Astrocyte (in vitro differentiated cells and primary cell): ENCODE data around the gene SOX1. TPM values are rescaled to one million over a fixed set of nuclear protein-coding genes. Genes with fewer than 3 reads are reported as not detected.

Experiments
- DNase-seq: peaks from one replicate; pipeline ENCODE4 v3.0.0-alpha.2; 2010; ENCODE audit warnings: low read depth
- FAIRE-seq: peaks from 2 replicates; lab custom pipeline; 2011; peaks lifted over from hg19 to GRCh38; lab: Jason Lieb, UNC
- H2AFZ ChIP-seq: 2 replicates; pipeline ENCODE4 v1.6.0; 2012; ENCODE audit warnings: low read depth, low read length, inconsistent platforms
- H3K27ac ChIP-seq: 2 replicates; pipeline ENCODE4 v1.5.1; 2011; ENCODE audit warnings: low read depth, low read length, inconsistent platforms
- H3K27me3 ChIP-seq: 2 replicates; pipeline ENCODE4 v1.6.0; 2011; ENCODE audit warnings: low read length, inconsistent platforms; ENCODE audit not compliant: insufficient read depth
- H3K36me3 ChIP-seq: 2 replicates; pipeline ENCODE4 v1.5.1; 2011; ENCODE audit warnings: low read length, inconsistent platforms; ENCODE audit not compliant: insufficient read depth
- H3K4me1 ChIP-seq: 2 replicates; pipeline ENCODE4 v1.5.1; 2011; ENCODE audit warnings: low read length, inconsistent platforms; ENCODE audit not compliant: insufficient read depth
- H3K4me2 ChIP-seq: 2 replicates; pipeline ENCODE4 v1.6.0; 2012; ENCODE audit warnings: low read length, inconsistent platforms
- H3K4me3 ChIP-seq: 2 replicates; pipeline ENCODE4 v1.5.1; 2011; ENCODE audit warnings: low read depth, mild to moderate bottlenecking, low read length, inconsistent platforms; ENCODE audit not compliant: insufficient read depth
- H3K79me2 ChIP-seq: 2 replicates; pipeline ENCODE4 v1.6.0; 2012; ENCODE audit warnings: mild to moderate bottlenecking, low read length, inconsistent platforms; ENCODE audit not compliant: insufficient read depth
- H3K9ac ChIP-seq: 2 replicates; pipeline ENCODE4 v1.6.0; 2012; ENCODE audit warnings: mild to moderate bottlenecking, low read length, inconsistent platforms
- H3K9me3 ChIP-seq: 2 replicates; pipeline ENCODE4 v1.5.1; 2012; ENCODE audit warnings: low read depth, mild to moderate bottlenecking, low read length, inconsistent platforms; ENCODE audit not compliant: insufficient read depth
- H4K20me1 ChIP-seq: 2 replicates; pipeline ENCODE4 v1.6.0; 2012; ENCODE audit warnings: low read length, inconsistent platforms; ENCODE audit not compliant: insufficient read depth
- H3K27ac Mint-ChIP-seq: one replicate; pipeline ENCODE4 v1.8.0; 2021; ENCODE audit warnings: mild to moderate bottlenecking, mixed read lengths; ENCODE audit not compliant: unreplicated experiment
- H3K27me3 Mint-ChIP-seq: one replicate; pipeline ENCODE4 v1.8.0; 2021; ENCODE audit warnings: low read depth, mixed read lengths; ENCODE audit not compliant: unreplicated experiment
- H3K36me3 Mint-ChIP-seq: one replicate; pipeline ENCODE4 v1.8.0; 2021; ENCODE audit warnings: low read depth, mixed read lengths; ENCODE audit not compliant: unreplicated experiment
- H3K4me1 Mint-ChIP-seq: one replicate; pipeline ENCODE4 v1.8.0; 2021; ENCODE audit warnings: low read depth, mixed read lengths; ENCODE audit not compliant: unreplicated experiment
- H3K4me3 Mint-ChIP-seq: one replicate; pipeline ENCODE4 v1.8.0; 2021; ENCODE audit warnings: mild to moderate bottlenecking, moderate library complexity, mixed read lengths; ENCODE audit not compliant: unreplicated experiment
- H3K9me3 Mint-ChIP-seq: one replicate; pipeline ENCODE4 v1.8.0; 2021; ENCODE audit warnings: mild to moderate bottlenecking, mixed read lengths; ENCODE audit not compliant: unreplicated experiment
- CTCF ChIP-seq: IDR thresholded peaks from 2 replicates; pipeline ENCODE4 v1.5.1; 2011; ENCODE audit warnings: low read depth, mild to moderate bottlenecking, inconsistent platforms, low read length, moderate library complexity; ENCODE audit not compliant: insufficient read depth
- EZH2 ChIP-seq: IDR thresholded peaks from 2 replicates; pipeline ENCODE4 v1.6.1; 2012; ENCODE audit warnings: mild to moderate bottlenecking, low read length, inconsistent platforms; ENCODE audit not compliant: insufficient read depth
- total RNA-seq: library from RNA; stranded (reverse); gene quantifications from 2 replicates; pipeline ENCODE4 v1.2.1, GENCODE V29; 2021

Gene SOX1
- total RNA-seq, 1 donor from 2014 or later: not detected

DNA sequence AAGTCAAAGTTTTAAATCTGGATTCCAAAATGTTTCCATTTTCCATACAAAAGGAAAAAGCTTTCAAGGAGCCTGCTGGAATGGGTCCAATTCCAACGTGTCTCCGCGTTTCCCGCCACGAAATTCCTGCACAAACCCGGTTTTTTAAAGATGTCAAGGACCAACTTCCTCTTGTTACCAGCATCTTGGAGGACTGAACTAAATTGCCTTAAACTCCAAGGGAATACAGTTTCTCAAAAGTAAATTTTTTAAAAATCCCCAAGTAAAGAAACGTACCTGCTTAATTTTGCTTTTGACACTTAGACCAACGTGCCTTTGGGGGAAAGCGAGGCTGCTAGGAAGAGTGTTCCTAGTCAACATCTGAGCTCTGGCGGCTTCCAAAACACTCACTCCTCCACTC is 12.3 kb upstream of the SOX1 start:
- Histone ChIP-seq H3K9ac (no peak overlapping the region), H4K20me1 (no peaks in the 10 kb centered on the region), H3K4me2 (no peak overlapping the region), H3K36me3 (no peaks in the 10 kb centered on the region), H3K27ac (no peak overlapping the region), H2AFZ (no peak overlapping the region), H3K9me3 (no peaks in the 10 kb centered on the region), H3K79me2 (no peaks in the 10 kb centered on the region), H3K4me3 (no peak overlapping the region), H3K4me1 (no peaks in the 10 kb centered on the region), H3K27me3 (peaks cover 45% of the 10 kb centered on the region)
- Mint-ChIP-seq H3K27ac (peak overlapping the region; percentile 7), H3K27me3 (peaks cover 74% of the 10 kb centered on the region), H3K4me1 (no peaks in the 10 kb centered on the region), H3K4me3 (no peak overlapping the region), H3K36me3 (no peaks in the 10 kb centered on the region), H3K9me3 (peaks cover 21% of the 10 kb centered on the region)
- no peak for TF ChIP-seq EZH2
- no peak for TF ChIP-seq CTCF
- DNase-seq (no peak), FAIRE-seq (no peak)

DNA sequence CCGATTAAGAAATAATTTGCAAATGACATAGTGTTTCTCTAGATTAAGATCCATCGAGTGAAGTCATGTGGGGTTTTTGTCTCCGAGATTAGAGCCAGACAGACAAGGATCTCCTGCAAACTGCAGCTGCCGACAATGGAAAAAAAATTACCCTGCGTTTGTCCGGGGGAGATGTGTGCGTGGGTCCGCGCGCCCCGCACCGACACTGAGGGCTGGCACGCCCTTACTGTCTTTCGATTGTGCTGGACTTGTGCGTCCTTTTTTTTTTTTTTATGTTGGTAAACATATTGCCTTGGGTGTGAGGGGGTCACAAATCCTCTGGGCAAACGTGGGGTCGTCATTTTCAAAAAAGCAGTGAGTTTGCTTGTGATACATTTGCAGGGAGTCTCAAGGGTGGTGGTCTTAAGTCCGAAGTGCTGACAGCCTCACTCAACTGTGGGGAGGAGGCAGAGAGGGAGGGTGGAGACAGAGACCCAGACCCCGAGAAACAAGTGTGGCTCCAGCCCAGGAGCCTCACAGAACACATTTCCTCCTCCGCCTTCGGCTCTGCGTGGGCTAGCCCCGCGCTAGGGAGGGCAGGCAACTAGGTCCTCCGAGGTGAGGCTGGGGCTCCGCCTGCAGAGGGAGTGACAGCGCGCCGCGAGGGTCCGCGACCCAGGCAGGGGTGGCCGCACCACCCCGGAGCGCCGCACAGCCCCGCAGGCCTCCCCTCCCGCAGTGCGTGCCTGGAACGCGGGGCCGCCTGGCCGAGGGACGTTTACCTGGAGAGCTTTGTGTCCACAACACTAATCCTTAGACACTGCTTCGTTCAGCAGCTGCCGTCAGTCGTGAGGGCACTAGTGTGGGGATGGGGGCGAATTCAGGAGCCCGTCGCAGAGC is 11.7 kb upstream of the SOX1 start:
- TF ChIP-seq EZH2: no peak
- TF ChIP-seq CTCF: no peak
- Mint-ChIP-seq H3K27me3 (peaks cover 78% of the 10 kb centered on the region), H3K36me3 (no peaks in the 10 kb centered on the region), H3K27ac (peak overlapping the region; percentile 79), H3K4me1 (no peaks in the 10 kb centered on the region), H3K4me3 (no peak overlapping the region), H3K9me3 (peaks cover 25% of the 10 kb centered on the region)
- Histone ChIP-seq H3K79me2 (no peaks in the 10 kb centered on the region), H3K27me3 (peaks cover 52% of the 10 kb centered on the region), H3K9me3 (no peaks in the 10 kb centered on the region), H3K27ac (no peak overlapping the region), H3K36me3 (no peaks in the 10 kb centered on the region), H3K9ac (no peak overlapping the region), H2AFZ (no peak overlapping the region), H4K20me1 (no peaks in the 10 kb centered on the region), H3K4me3 (no peak overlapping the region), H3K4me1 (no peaks in the 10 kb centered on the region), H3K4me2 (no peak overlapping the region)
- DNase-seq (no peak), FAIRE-seq (no peak)

DNA sequence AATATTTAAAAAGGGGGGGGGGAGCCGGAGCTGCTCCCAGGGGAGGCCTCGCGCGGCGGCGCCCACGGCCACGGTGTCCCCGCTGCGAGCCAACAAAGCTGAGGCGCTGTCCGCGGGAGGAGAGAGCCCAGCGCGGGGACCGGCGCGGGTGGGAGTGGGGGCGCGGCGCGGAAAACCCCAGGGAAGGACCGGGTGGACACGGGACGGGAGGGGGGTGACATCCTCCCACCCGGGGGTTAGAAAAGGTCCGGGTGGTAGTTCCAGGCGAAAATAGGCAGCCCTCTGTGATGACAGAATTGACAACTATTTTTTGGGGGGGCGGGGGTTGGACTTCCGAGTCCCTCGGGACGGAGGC is 11.1 kb upstream of the SOX1 start:
- Mint-ChIP-seq H3K9me3 (peaks cover 23% of the 10 kb centered on the region), H3K36me3 (no peaks in the 10 kb centered on the region), H3K4me3 (no peak overlapping the region), H3K27ac (no peak overlapping the region), H3K4me1 (no peaks in the 10 kb centered on the region), H3K27me3 (peaks cover 78% of the 10 kb centered on the region)
- Histone ChIP-seq H3K36me3 (no peaks in the 10 kb centered on the region), H4K20me1 (no peaks in the 10 kb centered on the region), H3K27me3 (peaks cover 57% of the 10 kb centered on the region), H3K9ac (no peak overlapping the region), H3K4me1 (no peaks in the 10 kb centered on the region), H3K9me3 (no peaks in the 10 kb centered on the region), H3K27ac (no peak overlapping the region), H2AFZ (no peak overlapping the region), H3K4me3 (no peak overlapping the region), H3K79me2 (no peaks in the 10 kb centered on the region), H3K4me2 (no peak overlapping the region)
- DNase-seq: no peak
- FAIRE-seq: no peak
- TF ChIP-seq CTCF (no peak), EZH2 (no peak)
